Measurements from ENCODE around the gene FOXK1.

The FOXK1 gene

DNA sequence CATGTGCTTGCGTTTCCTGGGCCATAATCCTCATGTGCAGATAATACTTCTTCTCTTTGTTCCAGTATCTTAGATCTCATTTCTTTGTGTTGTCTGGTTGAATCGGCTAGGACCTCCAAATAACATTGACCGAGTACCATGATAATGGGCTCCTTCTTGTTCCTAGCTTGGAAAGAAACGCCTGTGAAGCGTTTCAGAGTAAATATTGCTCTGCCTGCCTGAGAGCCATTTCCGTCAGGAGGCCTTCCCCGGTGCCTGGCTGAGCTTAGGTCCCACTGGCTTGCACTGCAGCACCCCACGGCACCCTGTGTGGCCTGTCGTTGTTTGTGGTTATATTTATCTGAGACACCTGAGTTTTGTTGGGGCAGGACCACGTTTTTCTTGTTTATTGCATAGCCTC is 17.7 kb downstream of the FOXK1 start:
- DNase-seq (ENCODE audit: low spot score) = no peak

DNA sequence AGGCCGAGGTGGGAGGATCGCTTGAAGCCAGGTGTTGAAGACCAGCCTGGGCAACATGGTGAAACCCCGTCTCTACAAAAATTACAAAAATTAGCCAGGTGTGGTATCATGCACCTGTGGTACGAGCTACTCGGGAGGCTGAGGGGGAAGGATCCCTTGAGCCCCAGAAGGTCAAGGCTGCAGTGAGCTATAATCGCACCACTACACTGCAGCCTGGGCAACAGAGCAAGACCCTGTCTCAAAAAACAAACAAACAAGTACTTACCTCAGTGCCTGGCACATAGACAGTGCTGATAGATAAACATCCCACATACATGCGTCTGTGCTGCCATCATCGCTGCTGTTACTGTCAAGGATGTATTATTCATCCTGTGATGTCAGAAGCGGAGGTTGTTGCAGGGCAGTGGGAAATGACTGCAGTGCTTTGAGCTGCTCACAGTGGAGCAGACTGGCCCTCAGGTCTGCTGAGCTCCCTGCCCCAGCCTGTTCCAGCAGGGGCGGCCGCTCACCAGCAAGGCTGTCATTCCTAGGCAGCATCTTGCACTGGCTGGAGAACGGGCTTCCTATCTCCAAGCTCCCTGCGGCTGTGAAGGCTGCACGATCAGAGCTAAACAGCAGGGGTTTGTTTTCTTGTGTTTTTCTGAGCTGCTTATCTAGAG is 18.6 kb downstream of the FOXK1 start:
- no peak for DNase-seq (ENCODE audit: low spot score)

DNA sequence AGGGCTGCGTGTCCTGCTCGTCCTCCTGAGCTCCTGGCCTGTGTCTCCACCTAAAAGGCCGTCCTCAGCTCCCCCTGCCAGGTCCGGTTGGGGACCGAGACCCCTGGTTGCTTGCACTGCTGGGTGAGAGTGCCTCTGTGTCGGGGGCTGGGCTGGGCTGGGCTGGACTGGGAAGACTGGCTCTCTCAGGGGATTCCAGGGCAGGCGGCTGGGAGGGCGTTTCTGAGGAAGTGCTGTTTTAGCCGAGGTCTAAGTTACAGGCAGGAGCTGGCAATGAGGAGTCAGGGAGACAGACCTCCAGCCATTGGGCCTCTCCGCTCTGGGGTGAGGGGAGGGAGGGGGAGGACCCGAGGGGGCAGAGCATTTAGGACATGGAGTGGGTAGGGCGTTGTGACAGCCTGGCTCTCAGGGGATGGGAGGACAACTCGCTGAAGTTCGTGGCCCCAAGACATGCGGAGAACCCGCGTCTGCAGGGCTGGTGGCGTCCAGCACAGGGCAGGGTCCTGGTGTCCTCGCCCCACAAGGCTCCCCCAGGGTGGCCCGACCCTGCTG is 20.9 kb downstream of the FOXK1 start:
- DNase-seq (ENCODE audit: low spot score) = no peak

DNA sequence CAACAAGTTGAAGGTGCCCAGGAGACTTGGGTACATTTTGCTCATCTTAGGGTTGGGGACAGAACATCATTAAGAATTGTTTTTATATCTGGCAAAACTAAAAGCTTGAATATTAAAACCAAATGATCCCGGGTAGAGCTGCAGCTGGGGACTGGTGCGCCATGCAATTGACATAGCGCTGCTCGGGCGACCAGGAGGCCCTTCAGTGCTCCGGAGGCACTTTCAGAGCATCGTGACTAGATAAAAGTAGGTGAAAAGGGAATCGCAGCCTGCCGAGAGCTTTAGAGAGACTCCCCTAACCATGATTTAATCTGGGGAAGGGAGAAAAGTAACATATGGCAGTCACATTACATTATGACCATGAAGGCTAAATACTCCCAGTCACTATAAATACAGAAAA is 21.4 kb downstream of the FOXK1 start:
- no peak for DNase-seq (ENCODE audit: low spot score)

DNA sequence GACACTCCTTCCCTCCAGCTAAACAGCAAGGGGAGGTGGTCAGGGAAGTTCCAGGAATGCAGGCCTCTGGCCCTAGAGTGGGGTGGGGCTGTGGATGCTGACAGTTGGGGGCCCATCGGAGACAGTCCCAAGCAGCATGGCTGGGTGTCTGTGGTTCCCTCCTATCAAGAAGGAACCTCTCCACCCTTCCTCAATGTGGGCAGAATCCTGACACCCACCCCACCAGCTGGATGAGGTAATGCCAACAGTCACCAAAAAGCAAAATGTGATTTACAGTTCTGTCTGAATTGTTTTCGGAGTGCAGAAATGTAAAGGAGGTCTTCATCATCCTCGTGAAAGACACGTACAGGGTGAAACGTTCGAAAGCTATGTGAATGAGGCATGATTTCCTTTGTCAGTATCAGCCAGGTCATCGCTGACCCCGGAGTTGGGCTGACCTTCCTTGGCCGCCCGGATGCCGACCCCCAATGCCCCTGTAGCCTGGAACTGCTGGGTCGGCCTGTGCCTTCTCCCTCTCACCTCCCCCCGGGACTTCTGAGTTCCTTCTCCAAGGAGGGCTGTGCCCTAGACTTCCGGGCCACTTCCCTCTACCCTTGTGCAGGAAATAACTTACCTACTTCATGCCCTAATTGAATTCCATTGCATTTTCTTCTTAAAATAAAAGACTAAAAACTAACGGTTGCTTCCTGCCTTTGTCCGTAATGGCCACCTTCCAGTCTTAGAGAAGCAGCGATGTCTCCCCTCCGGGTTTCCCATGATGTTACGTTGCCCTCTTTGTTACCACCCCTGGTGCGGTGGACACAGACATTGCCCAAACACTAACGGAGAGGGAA is 24.5 kb downstream of the FOXK1 start:
- no peak for DNase-seq (ENCODE audit: low spot score)

DNA sequence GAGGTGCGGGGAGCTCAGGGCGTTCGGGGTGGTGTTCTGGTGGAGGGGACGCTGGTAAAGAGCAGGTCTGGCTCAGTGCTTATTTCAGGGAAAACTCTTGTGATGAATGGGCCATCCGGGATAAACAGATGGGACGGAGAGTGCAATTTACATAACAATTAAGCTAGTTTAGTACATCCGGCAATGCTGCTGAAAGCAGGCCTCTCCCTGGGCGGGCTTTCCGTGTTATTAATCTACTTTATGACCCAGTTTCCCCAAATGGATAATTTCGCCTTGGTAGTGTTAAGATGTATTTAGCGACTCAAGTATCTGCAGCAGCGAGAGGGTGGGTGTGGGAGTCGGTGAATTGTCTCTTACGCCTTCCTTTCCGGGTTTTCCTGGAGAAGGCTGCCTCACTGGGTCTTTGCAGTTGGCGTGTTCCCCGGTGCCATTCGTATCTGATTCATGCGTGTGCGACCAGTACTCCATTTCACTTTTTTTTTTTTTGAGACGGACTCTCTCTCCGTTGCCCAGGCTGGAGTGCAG is 25.2 kb downstream of the FOXK1 start:
- no peak for DNase-seq (ENCODE audit: low spot score)

DNA sequence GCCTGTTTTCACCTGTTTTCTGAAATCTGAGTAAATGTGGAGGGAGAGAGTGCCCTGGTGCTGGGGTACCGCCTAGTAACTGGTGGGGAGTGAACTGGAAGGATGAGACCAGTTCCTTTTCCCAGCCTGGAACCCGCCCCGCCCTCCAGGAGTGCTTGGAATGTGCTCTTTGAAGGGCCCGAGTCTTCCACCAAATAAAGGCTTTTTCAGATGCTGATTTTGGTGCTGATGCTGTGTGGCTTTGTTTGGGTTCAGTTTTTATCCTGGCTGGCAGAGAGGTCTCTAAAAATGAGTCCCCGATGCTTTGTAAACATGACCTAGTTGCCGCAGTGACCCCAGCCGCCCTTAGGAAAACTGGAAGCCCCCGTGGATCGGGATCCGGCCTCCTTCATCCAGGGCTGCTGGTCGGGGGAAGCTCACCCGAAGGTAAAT is 25.9 kb downstream of the FOXK1 start:
- DNase-seq (ENCODE audit: low spot score) = no peak

DNA sequence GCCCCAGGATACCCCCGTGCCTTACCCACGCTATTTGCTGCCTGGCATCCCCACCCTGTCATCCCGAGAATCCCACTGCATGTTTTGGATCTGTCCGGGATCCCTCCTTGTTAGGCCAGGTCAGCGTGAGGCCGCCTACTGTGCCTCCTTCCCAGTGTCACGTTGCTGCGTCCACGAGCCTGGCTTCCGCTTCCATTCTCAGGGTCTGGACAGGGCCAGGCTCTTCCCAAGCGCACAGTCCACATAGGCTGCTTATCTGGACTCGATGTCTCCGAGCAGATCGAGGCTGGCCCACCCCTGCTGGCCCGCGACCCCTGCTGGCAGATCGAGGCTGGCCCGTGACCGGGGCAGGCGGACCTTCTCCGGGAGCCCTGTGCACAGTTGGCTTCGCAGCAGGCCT is 27.1 kb downstream of the FOXK1 start:
- DNase-seq (ENCODE audit: low spot score) = no peak

DNA sequence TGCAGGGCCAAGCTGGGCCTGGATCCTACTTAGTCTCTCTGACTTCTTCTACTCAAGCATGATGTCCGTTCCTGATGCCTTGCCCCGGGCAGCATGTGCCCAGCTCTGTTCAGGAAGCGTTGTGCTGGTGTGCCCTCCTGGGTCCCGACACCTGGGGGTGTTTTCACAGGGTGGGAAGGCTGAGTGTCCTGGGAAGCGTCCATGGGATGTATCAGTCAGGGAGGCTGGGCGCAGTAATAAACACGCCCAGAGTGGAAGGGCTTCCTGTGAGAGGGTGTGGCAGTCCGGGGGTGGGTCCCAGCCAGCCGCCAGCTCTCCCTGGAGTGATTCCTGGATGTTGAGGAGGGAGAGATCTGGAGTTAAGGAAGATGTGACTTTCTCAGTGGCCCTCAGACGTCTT is 29.0 kb downstream of the FOXK1 start:
- DNase-seq (ENCODE audit: low spot score) = no peak

DNA sequence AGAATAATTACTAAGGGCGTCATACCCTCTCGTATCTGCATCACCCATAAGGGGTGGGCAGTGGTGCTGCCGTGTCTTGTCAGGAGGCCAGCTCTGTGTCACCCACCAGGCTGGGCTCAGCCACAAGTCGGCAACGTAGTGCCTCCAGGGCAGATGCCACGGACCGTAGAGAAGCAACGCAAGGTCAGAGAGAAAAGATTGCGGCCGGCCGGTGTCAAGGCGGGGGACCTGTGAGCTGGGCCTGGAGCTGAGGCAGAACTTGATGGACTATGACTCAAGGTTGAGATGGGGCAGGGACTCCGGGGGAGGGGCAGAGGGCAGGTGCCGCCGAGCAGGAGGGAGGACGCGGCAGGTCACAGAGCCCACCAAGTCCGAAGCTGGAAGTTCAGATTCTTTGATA is 29.5 kb downstream of the FOXK1 start:
- DNase-seq (ENCODE audit: low spot score) = no peak

DNA sequence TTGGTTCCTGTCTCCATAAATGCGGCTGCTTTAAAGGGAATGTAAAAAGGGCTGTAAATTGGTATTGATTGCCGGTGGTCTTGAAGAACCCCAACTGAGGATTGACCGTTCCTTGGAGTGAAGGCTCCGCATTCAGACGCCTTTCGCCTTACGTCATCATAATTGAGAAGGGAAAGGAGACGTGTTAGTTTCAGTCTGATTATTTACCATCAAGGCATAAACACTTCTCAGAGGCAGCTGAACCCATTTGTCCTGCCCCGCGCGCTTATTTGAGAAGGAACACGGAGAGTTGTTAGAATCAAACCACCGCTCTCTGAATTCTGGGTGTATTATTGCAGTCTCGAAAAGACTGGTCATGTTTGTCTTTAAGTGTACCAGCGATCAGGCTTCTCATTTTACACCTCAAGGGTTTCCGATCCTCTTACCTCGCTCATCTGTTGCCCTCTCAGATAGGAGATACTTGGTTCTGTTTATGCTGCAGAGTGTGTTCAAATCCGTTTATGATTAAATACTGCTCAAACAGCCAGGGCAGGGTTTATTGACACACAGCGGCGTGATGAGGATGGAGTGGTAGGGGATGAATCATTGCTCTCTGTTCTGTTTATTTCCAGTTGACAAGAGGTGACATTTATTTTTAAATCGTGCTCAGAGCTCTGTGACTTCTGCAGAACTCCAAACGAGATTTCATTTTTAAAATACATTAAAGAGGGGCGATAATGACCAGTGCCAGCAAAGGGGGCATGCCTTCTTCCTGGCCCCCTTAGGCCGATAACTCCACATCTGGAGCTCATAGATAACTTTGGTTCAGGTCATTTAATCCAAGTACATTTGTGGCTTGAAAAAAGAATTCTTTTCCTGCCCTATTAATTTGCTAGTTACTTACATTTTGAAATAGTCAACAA is 30.4 kb downstream of the FOXK1 start:
- no peak for DNase-seq (ENCODE audit: low spot score)

DNA sequence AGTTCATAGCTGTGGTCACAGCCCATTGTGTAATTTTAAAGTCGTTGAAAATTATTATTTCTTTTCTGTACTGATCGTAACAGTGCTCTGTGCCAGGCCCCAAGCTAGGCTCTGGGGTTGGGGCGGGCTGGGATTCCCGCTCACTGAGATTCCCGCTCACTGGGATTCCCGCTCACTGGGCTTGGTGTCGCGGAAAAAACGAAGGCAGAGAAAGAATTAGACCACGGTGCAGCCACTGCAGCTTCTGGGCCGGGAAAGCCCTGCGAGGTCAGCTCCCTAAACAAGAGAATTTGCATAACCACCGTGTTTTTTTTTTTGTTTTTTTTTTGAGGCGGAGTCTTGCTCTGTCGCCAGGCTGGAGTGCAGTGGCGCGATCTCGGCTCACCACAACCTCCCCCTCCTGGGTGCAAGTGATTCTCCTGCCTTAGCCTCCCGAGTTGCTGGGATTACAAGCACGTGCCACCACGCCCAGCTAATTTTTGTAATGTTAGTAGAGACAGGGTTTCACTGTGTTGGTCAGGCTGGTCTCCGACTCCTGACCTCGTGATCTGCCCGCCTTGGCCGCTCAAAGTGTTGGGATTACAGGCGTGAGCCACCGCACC is 31.2 kb downstream of the FOXK1 start:
- no peak for DNase-seq (ENCODE audit: low spot score)

DNA sequence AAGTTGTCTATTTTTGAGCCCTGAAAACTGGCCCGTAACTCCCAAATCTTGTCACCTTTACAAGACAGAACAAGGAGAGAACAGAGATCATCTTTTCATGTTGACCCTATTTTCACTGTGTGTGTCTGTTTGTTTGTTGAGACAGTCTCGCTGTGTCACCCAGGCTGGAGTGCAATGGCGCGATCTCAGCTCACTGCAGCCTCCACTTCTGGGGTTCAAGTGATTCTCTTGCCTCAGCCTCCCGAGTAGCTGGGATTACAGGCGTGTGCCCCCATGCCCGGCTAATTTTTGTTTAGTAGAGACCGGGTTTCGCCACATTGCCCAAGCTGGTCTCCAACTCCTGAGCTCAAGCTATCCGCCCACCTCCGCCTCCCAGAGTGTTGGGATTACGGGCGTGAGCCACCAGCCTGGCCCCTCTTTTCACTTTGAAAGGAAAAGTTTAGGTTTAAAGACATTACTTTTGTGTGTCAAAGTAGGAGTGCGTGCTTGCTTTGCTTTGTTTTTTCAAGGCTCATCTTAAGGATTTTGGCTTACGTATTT is 32.1 kb downstream of the FOXK1 start:
- DNase-seq (ENCODE audit: low spot score) = no peak

DNA sequence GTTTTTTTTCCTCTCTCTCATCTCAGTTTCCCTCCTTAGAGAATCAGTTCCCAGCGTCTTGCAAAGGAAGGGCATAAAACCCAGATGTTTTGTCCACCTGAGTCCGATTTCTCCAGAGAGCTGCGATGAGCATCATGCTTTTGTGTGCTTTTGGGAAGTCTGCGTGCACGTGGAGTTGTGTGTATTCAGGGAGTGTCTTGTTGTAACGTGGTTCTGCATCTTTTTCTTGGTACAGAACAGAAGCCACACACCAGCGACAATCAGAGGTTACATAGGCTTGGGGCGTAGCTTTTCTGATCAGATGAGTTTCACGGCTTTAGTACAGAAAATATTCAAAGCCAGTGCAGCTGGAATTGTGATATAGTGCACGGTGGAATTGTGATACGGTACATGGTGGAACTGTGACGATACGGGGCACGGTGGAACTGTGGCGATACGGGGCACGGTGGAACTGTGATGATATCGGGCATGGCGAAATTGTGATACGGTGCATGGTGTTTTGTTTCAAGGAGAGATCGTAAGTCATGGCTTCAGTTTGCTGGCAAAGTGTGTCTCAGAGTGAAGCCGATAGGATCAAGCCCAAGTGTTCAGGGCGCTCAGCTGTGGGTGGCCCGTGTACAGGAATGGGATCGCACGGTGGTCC is 32.8 kb downstream of the FOXK1 start:
- no peak for DNase-seq (ENCODE audit: low spot score)

DNA sequence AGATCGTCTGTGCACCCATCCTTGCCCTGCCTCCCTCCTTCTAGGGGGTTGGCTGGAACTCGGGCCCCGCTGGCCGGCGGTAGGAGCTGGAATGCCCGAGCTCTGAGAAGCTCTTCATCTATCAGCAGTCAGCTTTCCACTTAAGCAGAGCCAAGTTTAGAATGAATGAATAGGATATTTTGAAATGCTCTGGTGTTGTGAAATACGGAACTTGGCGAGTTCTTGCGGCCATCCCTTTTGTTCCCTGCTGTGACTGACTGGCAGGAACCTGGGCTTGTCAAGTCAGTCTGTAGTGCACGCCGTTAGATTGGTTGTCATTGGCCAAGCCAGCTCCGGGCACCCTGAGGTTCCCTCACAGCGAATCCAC is 33.3 kb downstream of the FOXK1 start:
- DNase-seq (ENCODE audit: low spot score) = no peak

DNA sequence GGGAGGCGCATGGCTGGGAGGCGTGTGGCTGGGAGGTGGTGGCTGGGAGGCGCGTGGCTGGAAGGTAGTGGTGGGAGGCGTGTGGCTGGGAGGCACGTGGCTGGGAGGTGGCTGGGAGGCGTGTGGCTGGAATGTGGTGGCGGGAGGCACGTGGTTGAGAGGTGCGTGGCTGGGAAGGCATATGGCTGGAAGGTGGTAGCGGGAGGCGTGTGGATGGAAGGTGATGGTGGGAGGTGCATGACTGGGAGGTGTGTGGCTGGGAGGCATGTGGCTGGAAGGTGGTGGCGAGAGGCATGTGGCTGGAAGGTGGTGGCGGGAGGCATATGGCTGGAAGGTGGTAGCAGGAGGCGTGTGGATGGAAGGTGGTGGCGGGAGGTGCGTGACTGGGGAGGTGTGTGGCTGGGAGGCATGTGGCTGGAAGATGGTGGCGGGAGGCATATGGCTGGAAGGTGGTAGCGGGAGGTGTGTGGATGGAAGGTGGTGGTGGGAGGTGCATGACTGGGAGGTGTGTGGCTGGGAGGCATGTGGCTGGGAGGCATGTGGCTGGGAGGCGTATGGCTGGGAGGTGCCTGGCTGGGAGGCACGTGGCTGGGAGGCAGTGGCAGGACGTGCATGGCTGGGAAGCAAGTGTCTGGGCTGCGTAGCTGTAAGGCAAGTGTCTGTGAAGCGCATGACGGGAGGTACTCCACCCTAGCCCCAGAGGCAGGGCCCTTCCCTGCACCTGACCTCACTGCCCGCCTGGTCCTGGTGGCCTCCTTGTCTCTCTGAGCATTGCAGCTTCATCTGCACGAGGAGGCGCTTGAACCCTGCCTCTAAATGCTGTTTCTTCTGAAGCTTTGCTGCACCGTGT is 35.1 kb downstream of the FOXK1 start:
- no peak for DNase-seq (ENCODE audit: low spot score)

DNA sequence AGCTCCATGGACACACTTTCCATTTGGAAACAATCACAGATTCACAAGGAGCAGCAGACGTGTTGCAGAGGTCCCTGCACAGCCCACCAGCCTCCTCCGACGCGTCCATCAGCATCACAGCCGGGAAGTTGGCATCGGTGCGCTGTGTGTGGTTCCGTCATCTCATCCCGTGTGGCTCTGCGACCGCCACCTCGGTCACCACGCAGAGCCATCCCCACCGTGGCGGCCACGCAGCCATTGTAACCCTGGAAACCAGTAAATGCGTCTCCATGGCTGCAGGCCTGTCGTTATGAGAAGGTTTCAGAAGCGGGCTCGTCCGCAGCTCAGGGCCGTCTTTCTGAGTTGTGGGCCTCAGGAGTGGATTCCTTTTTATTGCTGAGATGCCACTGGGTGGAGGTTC is 36.0 kb downstream of the FOXK1 start:
- no peak for DNase-seq (ENCODE audit: low spot score)

DNA sequence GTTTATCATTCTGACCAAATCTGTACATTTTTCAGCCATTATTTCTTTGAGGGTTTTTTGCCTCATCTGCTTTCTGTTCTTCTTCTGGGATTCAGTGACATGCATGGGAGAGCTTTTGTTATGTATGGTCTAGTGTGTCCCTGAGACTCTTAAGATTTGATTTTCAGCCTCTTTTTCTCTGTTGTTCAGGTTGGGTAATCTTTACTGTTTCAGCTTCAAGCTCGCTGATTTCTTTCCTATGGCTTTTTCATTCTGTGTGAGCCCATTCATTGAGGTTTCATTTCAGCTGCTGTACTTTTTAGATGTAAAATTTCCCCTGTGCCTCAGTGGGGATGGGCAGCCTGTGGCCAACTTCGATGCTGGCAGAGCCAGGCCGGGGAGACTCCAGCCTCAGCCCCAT is 38.1 kb downstream of the FOXK1 start:
- no peak for DNase-seq (ENCODE audit: low spot score)

DNA sequence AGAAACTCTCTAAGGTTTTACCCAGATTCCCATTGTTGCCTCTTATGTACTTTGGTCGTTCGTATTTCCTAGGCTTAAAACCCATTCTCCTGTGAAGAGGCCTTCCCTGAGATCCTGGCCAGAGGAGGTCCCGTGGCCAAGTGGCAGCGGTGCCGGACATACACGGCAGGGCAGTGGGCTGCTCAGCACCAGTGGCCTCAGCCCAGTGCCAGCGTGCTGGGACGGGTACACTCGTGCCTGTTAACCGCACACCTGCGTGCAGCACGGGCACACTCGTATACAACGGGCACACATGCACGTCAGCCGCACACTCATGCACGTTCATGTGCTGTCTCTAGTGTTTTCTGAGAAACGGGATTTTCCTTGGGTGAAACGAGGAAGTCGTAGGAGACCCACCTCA is 40.2 kb downstream of the FOXK1 start:
- no peak for DNase-seq (ENCODE audit: low spot score)

Data from SW480 (cell line).